Smooth muscle cell (in vitro differentiated cells): Measurements from ENCODE around the gene NOSIP. TPM values are rescaled to one million over a fixed set of nuclear protein-coding genes. Genes with fewer than 3 reads are reported as not detected.

Experiments
- DNase-seq: peaks from one replicate; lab custom pipeline; 2025; ENCODE audit not compliant: unreplicated experiment; lab: John Stamatoyannopoulos, UW
- H2AFZ ChIP-seq: fragments of 200-600 bp; sonication (generic); 2 replicates; pipeline ENCODE4 v1.6.0; 2016; ENCODE audit warnings: antibody characterized with exemption, low read depth, mild to moderate bottlenecking
- H3F3A ChIP-seq: fragments of 200-600 bp; sonication (generic); 2 replicates; pipeline ENCODE4 v1.6.0; 2017; ENCODE audit warnings: antibody characterized with exemption, low read depth
- H3K27ac ChIP-seq: fragments of 200-600 bp; sonication (generic); 2 replicates; pipeline ENCODE4 v1.5.1; 2016; ENCODE audit warnings: low read depth, mild to moderate bottlenecking
- H3K27me3 ChIP-seq: fragments of 200-600 bp; sonication (generic); 2 replicates; pipeline ENCODE4 v1.6.1; 2016; ENCODE audit warnings: low read depth, mild to moderate bottlenecking
- H3K36me3 ChIP-seq: fragments of 200-600 bp; sonication (generic); 2 replicates; pipeline ENCODE4 v1.5.1; 2016; ENCODE audit warnings: low read depth
- H3K4me1 ChIP-seq: fragments of 200-600 bp; sonication (generic); 2 replicates; pipeline ENCODE4 v1.5.1; 2016; ENCODE audit warnings: low read depth
- H3K4me2 ChIP-seq: fragments of 200-600 bp; sonication (generic); 2 replicates; pipeline ENCODE4 v1.6.0; 2016; ENCODE audit warnings: mild to moderate bottlenecking
- H3K4me3 ChIP-seq: fragments of 200-600 bp; sonication (generic); 2 replicates; pipeline ENCODE4 v1.5.1; 2016; ENCODE audit warnings: mild to moderate bottlenecking
- H3K79me2 ChIP-seq: fragments of 200-600 bp; sonication (generic); 2 replicates; pipeline ENCODE4 v1.6.0; 2016; ENCODE audit warnings: low read depth, mild to moderate bottlenecking
- H3K9ac ChIP-seq: fragments of 200-600 bp; sonication (generic); 2 replicates; pipeline ENCODE4 v1.6.0; 2016; ENCODE audit warnings: low read depth
- H3K9me3 ChIP-seq: fragments of 200-600 bp; sonication (generic); replicated peaks from 2 replicates; pipeline ENCODE4 v1.5.1; 2016; ENCODE audit warnings: low read depth
- H4K20me1 ChIP-seq: fragments of 200-600 bp; sonication (generic); 2 replicates; pipeline ENCODE4 v1.6.0; 2016; ENCODE audit warnings: low read depth
- CTCF ChIP-seq: fragments of 200-600 bp; sonication (generic); IDR thresholded peaks from 2 replicates; pipeline ENCODE4 v1.5.1; 2017; ENCODE audit warnings: borderline replicate concordance, mild to moderate bottlenecking, antibody characterized with exemption; ENCODE audit not compliant: insufficient read depth, poor library complexity, severe bottlenecking
- WGBS: methylation state at CpG from one replicate; pipeline ENCODE4 v1.1.7; 2016; ENCODE audit warnings: low lambda C conversion rate; 5-methylcytosine and 5-hydroxymethylcytosine counted together
- polyA plus RNA-seq: library from polyadenylated mRNA; unstranded; fragments of >200 nt; fragmentation: Nextera tagmentation; extraction: Ambion mirVana; gene quantifications from 2 replicates; pipeline ENCODE4 v1.2.1, GENCODE V29; 2016
- total RNA-seq: library from RNA; depleted of rRNA; stranded (reverse); fragments of >200 nt; gene quantifications from 2 replicates; pipeline ENCODE4 v1.2.3, GENCODE V29; 2014

The NOSIP gene
- total and polyA plus RNA-seq, 2 experiments from 2014 or later: 45.0 to 95.7 TPM

DNA sequence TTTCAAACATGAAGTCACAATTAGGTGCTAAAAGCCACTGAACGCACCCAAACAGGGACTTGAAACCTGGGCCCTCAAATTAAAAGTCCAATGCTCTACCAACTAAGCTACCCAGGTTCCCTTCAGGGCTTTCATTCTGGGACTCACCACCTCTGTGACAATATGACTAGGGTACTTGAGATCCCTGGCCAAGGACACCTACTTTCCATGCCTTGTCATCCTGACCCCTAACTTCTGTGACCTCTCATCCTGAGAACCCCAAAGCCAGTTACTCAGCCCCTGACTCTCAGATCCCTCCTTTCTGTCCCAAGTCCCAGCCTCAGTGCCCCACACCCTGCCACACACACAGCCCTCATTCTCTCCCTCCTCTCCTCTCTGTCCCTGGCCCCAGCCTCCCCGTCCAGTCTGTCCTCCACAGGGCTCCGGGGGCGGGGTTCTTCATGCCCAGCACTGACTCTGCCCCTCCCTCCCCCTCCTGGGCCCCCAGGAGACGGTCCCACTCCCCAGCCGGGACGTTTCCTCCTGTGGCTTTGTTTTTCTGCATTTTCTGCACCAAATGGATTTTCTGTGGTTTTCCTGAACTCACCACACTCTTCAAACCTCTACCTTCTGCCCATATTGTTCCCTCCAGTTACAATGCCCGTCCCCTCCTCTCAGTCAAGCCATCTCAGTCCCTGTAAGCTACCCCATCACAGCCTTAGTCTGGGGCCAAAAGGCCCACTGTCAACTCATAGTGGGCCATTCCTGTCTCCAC is 45.5 kb downstream of the NOSIP start:
- H3K36me3 ChIP-seq: no peaks in the 10 kb centered on the region
- peaks cover 76% of the 10 kb centered on the region for H4K20me1 ChIP-seq
- no peak overlapping the region for H2AFZ ChIP-seq
- H3K4me1 ChIP-seq: peaks cover 8% of the 10 kb centered on the region
- H3F3A ChIP-seq: no peaks in the 10 kb centered on the region
- 66% methylated on average over 3 of the region's 8 CpGs for WGBS
- H3K27me3 ChIP-seq: no peaks in the 10 kb centered on the region
- peak overlapping the region; percentile 83 for H3K4me2 ChIP-seq
- DNase-seq: no peak
- no peak for TF ChIP-seq CTCF
- no peak overlapping the region for H3K27ac ChIP-seq
- H3K9ac ChIP-seq: no peak overlapping the region
- no peaks in the 10 kb centered on the region for H3K9me3 ChIP-seq
- peaks cover 5% of the 10 kb centered on the region for H3K79me2 ChIP-seq
- no peak overlapping the region for H3K4me3 ChIP-seq

DNA sequence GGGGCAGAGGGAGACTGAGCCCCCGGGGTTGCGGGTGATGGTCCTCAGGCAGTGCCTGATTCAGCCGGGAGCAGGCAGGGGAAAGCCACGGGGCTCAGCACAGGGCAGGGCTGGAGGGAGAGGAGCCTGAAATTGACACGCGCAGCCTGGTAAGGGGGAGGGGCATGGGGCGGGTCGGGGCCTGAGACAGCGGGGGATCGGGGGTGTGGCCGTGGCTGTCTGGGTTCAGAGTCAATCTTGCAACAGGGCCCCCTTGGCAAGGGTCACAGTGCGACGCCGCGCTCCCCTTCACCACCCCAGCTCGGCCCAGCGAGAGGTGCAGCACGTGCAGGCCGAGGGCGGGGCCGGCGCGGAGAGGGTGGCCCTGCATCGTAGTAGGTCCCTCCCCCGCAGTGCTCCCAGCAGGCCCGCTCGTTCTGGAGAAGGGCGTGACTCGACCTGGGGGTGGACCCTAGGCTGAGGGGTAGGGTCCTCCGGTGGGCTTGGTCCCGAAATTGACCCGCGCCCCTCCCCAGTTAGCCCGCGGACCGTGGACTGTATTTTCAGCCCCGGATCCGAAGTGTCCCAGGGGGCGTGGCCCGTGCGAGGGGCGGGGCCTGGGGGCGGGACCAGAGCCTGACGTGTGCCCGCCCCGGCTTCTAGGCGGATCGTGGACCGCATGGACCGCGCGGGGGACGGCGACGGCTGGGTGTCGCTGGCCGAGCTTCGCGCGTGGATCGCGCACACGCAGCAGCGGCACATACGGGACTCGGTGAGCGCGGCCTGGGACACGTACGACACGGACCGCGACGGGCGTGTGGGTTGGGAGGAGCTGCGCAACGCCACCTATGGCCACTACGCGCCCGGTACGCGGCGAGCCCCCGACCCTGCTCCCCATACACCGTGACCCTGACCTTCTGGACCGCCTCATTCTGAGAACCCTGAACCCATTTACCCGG is 46.5 kb downstream of the NOSIP start:
- Histone ChIP-seq H3K36me3 (no peaks in the 10 kb centered on the region), H3K4me3 (peak overlapping the region; percentile 52), H3K79me2 (peaks cover 15% of the 10 kb centered on the region), H3K4me2 (peak overlapping the region; percentile 83), H2AFZ (no peak overlapping the region), H3F3A (no peaks in the 10 kb centered on the region), H3K4me1 (peaks cover 8% of the 10 kb centered on the region), H3K9ac (no peak overlapping the region), H3K27me3 (no peaks in the 10 kb centered on the region), H3K27ac (peak overlapping the region; percentile 59), H3K9me3 (no peaks in the 10 kb centered on the region), H4K20me1 (peaks cover 76% of the 10 kb centered on the region)
- TF ChIP-seq CTCF: peak; percentile 9
- 9% methylated on average over 69 of the region's 87 CpGs for WGBS
- peak; percentile 83 for DNase-seq

GRCh38 chr19:49530708-49531107 is 49.6 kb downstream of the NOSIP start:
- no peak overlapping the region for H2AFZ ChIP-seq
- DNase-seq: no peak
- H3K27me3 ChIP-seq: no peaks in the 10 kb centered on the region
- no peak for TF ChIP-seq CTCF
- H3F3A ChIP-seq: peaks cover 3% of the 10 kb centered on the region
- no peak overlapping the region for H3K27ac ChIP-seq
- no peak overlapping the region for H3K4me3 ChIP-seq
- H3K4me1 ChIP-seq: peaks cover 8% of the 10 kb centered on the region
- peaks cover 65% of the 10 kb centered on the region for H4K20me1 ChIP-seq
- no peak overlapping the region for H3K4me2 ChIP-seq
- H3K9ac ChIP-seq: no peak overlapping the region
- 90% methylated on average over 7 of the region's 7 CpGs for WGBS
- H3K79me2 ChIP-seq: peaks cover 24% of the 10 kb centered on the region
- no peaks in the 10 kb centered on the region for H3K9me3 ChIP-seq
- H3K36me3 ChIP-seq: no peaks in the 10 kb centered on the region
